ENCODE results near the gene GLYR1.

GRCh38 chr16:4828567-4829321 lies 18.3 kb downstream of the GLYR1 start:
- no peak for TF ChIP-seq GATA2 (IDR thresholded peaks at IDR 0.05; ENCODE audit: low read depth, low read length)
- TF ChIP-seq GATA3 (IDR thresholded peaks at IDR 0.05; ENCODE audit: low read depth, low read length) = no peak

Measured in SH-SY5Y (cell line).